Measurements from ENCODE around the gene PPFIBP1. TPM values are rescaled to one million over a fixed set of nuclear protein-coding genes. Genes with fewer than 3 reads are reported as not detected.

PPFIBP1 gene
- total and polyA plus RNA-seq, 2 of the 8 experiments (the other 6 are each of a cell fraction or from before 2014, with no cell fraction given) = 7.7 to 31.3 TPM

- no peaks in the 10 kb centered on the region for H3K79me2 ChIP-seq (ENCODE audit: control insufficient read depth in 1 of 2, insufficient read depth in 2 of 2, low read length in 2 of 2)
- H2AFZ ChIP-seq (ENCODE audit: low read length) = no peak overlapping the region
- no peak overlapping the region for H3K4me3 ChIP-seq (ENCODE audit: extremely low read depth in 1 of 4, insufficient read depth in 2 of 4, low read depth in 3 of 4, low read length in 4 of 4)
- H2BK120ac ChIP-seq (replicated peaks; ENCODE audit: low read depth, low read length) = no peak overlapping the region
- H3K27me3 ChIP-seq (replicated peaks in 1 of 4; ENCODE audit: control insufficient read depth in 3 of 4, extremely low read depth in 1 of 4, insufficient read depth in 3 of 4, low read length in 3 of 4) = no peaks in the 10 kb centered on the region
- no peak overlapping the region for H2BK15ac ChIP-seq (ENCODE audit: low read length)
- H2BK12ac ChIP-seq (ENCODE audit: low read depth, low read length) = no peak overlapping the region
- H3K23ac ChIP-seq (ENCODE audit: insufficient read length) = no peak overlapping the region
- H2BK20ac ChIP-seq (ENCODE audit: low read length) = no peak overlapping the region
- H3K18ac ChIP-seq (ENCODE audit: extremely low read depth, low read length) = no peak overlapping the region
- H3K79me1 ChIP-seq (ENCODE audit: low read depth, low read length) = no peaks in the 10 kb centered on the region
- H2AK5ac ChIP-seq (ENCODE audit: low read depth, low read length) = no peak overlapping the region
- H3K4me2 ChIP-seq (ENCODE audit: insufficient read depth in 1 of 2, low read depth in 2 of 2, low read length in 2 of 2) = no peak overlapping the region
- POLR2A ChIA-PET (ENCODE audit: partially characterized antibody) = no interaction called here
- H4K8ac ChIP-seq (ENCODE audit: extremely low read depth, insufficient read depth, low read length) = no peak overlapping the region
- H3K56ac ChIP-seq (replicated peaks; ENCODE audit: insufficient read length, low read depth, low read length) = no peak overlapping the region
- no peak overlapping the region for H3K9ac ChIP-seq (replicated peaks in 1 of 4; ENCODE audit: extremely low read depth in 1 of 4, low read depth in 3 of 4, low read length in 3 of 4)
- FAIRE-seq = no peak
- H3K4me1 ChIP-seq (replicated peaks in 1 of 4; ENCODE audit: control insufficient read depth in 3 of 4, insufficient read depth in 4 of 4, low read length in 3 of 4) = no peaks in the 10 kb centered on the region
- CTCF ChIA-PET (ENCODE audit: partially characterized antibody) = interaction anchor here (1.2 kb wide), 1 partner anchor 661 kb away, joined by 3 read pairs; the partner anchor contains the start of gene TM7SF3
- no peak overlapping the region for H2BK5ac ChIP-seq (ENCODE audit: low read depth, low read length)
- H3K4ac ChIP-seq (replicated peaks; ENCODE audit: insufficient read length, low read depth, low read length) = no peak overlapping the region
- H3K27ac ChIP-seq (ENCODE audit: low read depth, low read length) = no peak overlapping the region
- H4K5ac ChIP-seq (ENCODE audit: insufficient read length, low read depth, low read length) = no peak overlapping the region
- DNase-seq (ENCODE audit: low read depth in 1 of 2, low spot score in 2 of 2) = no peak
- no peak overlapping the region for H3K14ac ChIP-seq (ENCODE audit: insufficient read length)
- no peaks in the 10 kb centered on the region for H4K20me1 ChIP-seq (replicated peaks in 1 of 2; ENCODE audit: control insufficient read depth in 1 of 2, insufficient read depth in 2 of 2, low read length in 2 of 2)
- 90% methylated on average over 2 of the region's 2 CpGs; no CpG with 5 or more reads in 1 of the 2 experiments for WGBS, 2 experiments (ENCODE audit: extremely low coverage in 1 of 2, insufficient coverage in 1 of 2, insufficient read length in 1 of 2, insufficient replicate concordance in 2 of 2, low coverage in 1 of 2, low lambda C conversion rate in 2 of 2, missing lambda C conversion rate in 1 of 2)
- H4K91ac ChIP-seq (replicated peaks; ENCODE audit: insufficient read length, low read length) = no peak overlapping the region
- peaks cover 0 to 4% (median 1%) of the 10 kb centered on the region in 4 experiments; a peak in 3 of 8 replicates for H3K36me3 ChIP-seq (ENCODE audit: control insufficient read depth in 2 of 4, insufficient read depth in 4 of 4, low read length in 3 of 4)
- H3K23me2 ChIP-seq (ENCODE audit: low read depth, low read length) = no peaks in the 10 kb centered on the region
- no peaks in the 10 kb centered on the region for H3K9me3 ChIP-seq (ENCODE audit: insufficient read depth in 2 of 2, low read depth in 1 of 2, low read length in 1 of 2)
- TF ChIP-seq POU5F1 (IDR thresholded peaks at IDR 0.05; ENCODE audit: low read depth, low read length) = no peak
- no peak for TF ChIP-seq GTF2F1 (IDR thresholded peaks at IDR 0.05; ENCODE audit: borderline replicate concordance, low read depth, low read length)
- TF ChIP-seq HDAC2 (IDR thresholded peaks at IDR 0.05; ENCODE audit: borderline replicate concordance in 1 of 2, low read depth in 2 of 2, low read length in 2 of 2) = no peak
- TF ChIP-seq KDM1A (IDR thresholded peaks at IDR 0.05; ENCODE audit: borderline replicate concordance, low read length) = no peak
- TF ChIP-seq CBX5 (IDR thresholded peaks at IDR 0.05; ENCODE audit: low read depth, low read length) = no peak
- no peak for TF ChIP-seq SRF (IDR thresholded peaks at IDR 0.05; ENCODE audit: low read depth, low read length)
- no peak for TF ChIP-seq SAP30 (IDR thresholded peaks at IDR 0.05; ENCODE audit: insufficient read depth, insufficient replicate concordance, low read length)
- no peak for TF ChIP-seq RFX5 (IDR thresholded peaks at IDR 0.05; ENCODE audit: borderline replicate concordance, low read depth, low read length)
- TF ChIP-seq ATF2 (IDR thresholded peaks at IDR 0.05; ENCODE audit: low read length) = no peak
- no peak for TF ChIP-seq MAFK (IDR thresholded peaks at IDR 0.05; ENCODE audit: low read depth, low read length)
- no peak for TF ChIP-seq CHD1 (IDR thresholded peaks at IDR 0.05; ENCODE audit: low read depth, low read length)
- no peak for TF ChIP-seq CTBP2 (IDR thresholded peaks at IDR 0.05; ENCODE audit: borderline replicate concordance, insufficient read depth, insufficient read length, low read length)
Measured at GRCh38 chr12:27674989-27675388, 151.0 kb downstream of the PPFIBP1 start.

Data from H1 (cell line).